Measurements from ENCODE around the gene HSD11B2.

GRCh38 chr16:67388591-67388990, 42.3 kb upstream of the HSD11B2 start:
- TF ChIP-seq CTCF (conservative IDR thresholded peaks at IDR 0.05 in 1 of 2, IDR thresholded peaks at IDR 0.05 in 1 of 2; ENCODE audit: low read depth in 1 of 2, low read length in 2 of 2) = no peak
- TF ChIP-seq EZH2 (IDR thresholded peaks at IDR 0.05; ENCODE audit: low read length, missing control alignments) = no peak

Measured in fibroblast of lung (primary cell).